ENCODE data around the gene SLC7A1. TPM values are rescaled to one million over a fixed set of nuclear protein-coding genes. Genes with fewer than 3 reads are reported as not detected.

The SLC7A1 gene
- total RNA-seq, 4 donors from 2014 or later = 26.8 to 44.2 (median 37.5) TPM

DNA sequence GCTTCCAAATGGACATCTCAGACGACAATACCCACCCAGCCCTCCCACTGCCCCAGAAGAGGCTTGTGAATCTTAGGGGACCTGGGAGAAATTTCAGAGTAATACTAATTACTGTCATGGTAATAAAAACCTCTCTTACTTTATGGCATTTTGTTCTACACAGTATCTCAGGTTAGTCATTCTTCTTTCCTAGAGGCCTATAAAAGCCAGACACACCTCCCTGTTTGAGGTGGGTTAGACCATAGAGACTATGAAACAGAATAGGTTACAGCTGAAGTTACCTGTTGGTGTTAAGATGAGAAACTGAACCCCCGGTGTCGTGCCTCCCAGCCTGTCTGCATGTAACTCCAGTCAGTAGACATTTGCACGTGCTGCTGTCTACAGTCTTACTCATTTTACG lies 113.9 kb downstream of the SLC7A1 start:
- TF ChIP-seq, protein P1, sequence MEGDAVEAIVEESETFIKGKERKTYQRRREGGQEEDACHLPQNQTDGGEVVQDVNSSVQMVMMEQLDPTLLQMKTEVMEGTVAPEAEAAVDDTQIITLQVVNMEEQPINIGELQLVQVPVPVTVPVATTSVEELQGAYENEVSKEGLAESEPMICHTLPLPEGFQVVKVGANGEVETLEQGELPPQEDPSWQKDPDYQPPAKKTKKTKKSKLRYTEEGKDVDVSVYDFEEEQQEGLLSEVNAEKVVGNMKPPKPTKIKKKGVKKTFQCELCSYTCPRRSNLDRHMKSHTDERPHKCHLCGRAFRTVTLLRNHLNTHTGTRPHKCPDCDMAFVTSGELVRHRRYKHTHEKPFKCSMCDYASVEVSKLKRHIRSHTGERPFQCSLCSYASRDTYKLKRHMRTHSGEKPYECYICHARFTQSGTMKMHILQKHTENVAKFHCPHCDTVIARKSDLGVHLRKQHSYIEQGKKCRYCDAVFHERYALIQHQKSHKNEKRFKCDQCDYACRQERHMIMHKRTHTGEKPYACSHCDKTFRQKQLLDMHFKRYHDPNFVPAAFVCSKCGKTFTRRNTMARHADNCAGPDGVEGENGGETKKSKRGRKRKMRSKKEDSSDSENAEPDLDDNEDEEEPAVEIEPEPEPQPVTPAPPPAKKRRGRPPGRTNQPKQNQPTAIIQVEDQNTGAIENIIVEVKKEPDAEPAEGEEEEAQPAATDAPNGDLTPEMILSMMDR (IDR thresholded peaks at IDR 0.05) = no peak
- no peak for TF ChIP-seq POLR2A (IDR thresholded peaks at IDR 0.05)
- DNase-seq = no peak
- H3K27ac ChIP-seq = no peak overlapping the region
- no peak overlapping the region for H3K4me3 ChIP-seq
- H3K27me3 ChIP-seq = no peaks in the 10 kb centered on the region
- H3K36me3 ChIP-seq = no peaks in the 10 kb centered on the region
- no peaks in the 10 kb centered on the region for H3K9me3 ChIP-seq
- no peaks in the 10 kb centered on the region for H3K4me1 ChIP-seq

DNA sequence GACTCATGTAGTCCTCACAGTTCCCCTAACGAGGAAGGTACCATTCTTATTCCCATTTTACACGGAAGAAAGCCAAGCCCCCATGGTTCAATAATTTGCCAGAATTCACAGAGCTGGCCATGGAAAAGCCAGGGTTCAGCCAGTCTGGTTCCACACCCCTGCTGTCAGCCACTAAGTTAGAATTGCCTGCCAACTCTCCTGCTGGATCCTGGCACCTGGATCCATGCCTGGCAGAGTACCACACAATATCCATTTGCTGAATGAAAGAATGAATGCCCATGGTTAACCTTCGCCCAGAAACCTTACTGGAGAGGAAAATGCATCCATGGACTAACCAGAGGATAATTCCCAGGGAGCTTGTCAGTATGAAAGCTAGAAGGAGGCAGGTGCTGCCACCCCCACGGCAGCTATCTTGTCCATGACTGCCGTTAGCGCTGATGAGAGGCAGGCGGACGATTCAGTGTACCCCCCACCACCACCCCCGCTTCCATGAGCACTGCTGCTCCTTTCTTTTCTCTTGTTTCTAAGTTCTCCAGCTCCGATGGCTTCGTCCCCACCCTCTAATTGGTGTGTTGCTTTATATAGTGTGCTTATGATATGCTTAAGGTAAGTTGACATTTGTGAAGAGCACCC lies 114.5 kb downstream of the SLC7A1 start:
- no peaks in the 10 kb centered on the region for H3K9me3 ChIP-seq
- no peaks in the 10 kb centered on the region for H3K36me3 ChIP-seq
- no peak overlapping the region for H3K27ac ChIP-seq
- no peaks in the 10 kb centered on the region for H3K4me1 ChIP-seq
- no peaks in the 10 kb centered on the region for H3K27me3 ChIP-seq
- H3K4me3 ChIP-seq = no peak overlapping the region
- TF ChIP-seq, protein P1 (IDR thresholded peaks at IDR 0.05) = no peak
- TF ChIP-seq POLR2A (IDR thresholded peaks at IDR 0.05) = no peak
- no peak for DNase-seq

DNA sequence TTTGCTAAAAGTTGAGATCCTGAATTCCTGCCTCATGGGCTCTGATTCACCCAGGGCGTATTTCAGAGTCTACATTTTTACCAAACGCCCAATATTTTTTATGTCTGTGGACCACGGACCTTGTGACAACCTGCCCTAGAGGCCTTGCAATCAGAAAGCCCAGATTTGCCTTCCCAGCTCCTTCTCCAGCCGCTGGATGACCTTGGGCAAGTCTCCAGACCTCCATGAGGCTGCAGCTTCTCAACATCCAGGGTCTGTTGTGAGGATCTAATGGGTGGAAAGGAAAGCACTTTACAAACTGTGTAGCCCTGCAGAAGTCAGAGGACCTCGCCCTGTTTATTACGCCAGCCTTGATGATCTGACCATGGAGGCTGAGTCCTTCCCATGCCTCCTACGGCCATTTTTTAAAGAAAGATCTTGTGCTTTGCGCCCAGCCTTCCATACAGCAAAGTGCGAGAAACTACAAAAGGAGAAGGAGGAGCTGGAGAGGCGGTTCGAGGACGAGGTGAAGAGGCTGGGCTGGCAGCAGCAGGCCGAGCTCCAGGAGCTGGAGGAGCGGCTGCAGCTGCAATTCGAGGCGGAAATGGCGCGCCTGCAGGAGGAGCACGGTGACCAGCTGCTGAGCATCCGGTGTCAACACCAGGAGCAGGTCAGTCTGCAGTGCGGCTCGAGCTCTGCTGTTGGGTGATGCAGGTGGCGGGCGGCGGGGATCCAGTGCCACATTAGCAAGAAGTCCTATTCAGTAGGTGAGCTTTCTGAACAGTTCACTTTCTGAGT lies 115.6 kb downstream of the SLC7A1 start:
- Histone ChIP-seq H3K4me3 (no peak overlapping the region), H3K36me3 (no peaks in the 10 kb centered on the region), H3K27ac (no peak overlapping the region), H3K4me1 (no peaks in the 10 kb centered on the region), H3K27me3 (no peaks in the 10 kb centered on the region), H3K9me3 (no peaks in the 10 kb centered on the region)
- TF ChIP-seq, protein P1 (IDR thresholded peaks at IDR 0.05) = no peak
- TF ChIP-seq POLR2A (IDR thresholded peaks at IDR 0.05) = no peak
- DNase-seq = no peak

DNA sequence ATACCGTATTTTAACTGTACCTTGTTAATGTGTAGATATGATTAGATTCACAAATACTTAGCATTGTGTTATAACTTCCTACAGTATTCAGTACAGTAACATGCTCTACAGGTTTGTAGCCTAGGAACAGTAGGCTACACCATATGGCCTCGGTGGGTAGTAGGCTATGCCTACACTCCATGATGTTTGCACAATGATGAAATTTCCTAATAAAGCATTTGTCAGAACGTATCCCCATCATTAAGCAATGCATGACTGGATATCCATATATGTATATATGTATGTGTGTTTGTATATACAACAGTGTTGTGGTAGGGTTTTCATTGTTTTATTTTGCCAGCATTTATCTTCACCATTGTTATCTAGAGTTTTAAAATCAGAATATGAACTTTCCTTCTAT lies 119.4 kb downstream of the SLC7A1 start:
- DNase-seq = no peak
- TF ChIP-seq, protein P1 (IDR thresholded peaks at IDR 0.05) = no peak
- no peak for TF ChIP-seq POLR2A (IDR thresholded peaks at IDR 0.05)
- no peaks in the 10 kb centered on the region for H3K4me1 ChIP-seq

DNA sequence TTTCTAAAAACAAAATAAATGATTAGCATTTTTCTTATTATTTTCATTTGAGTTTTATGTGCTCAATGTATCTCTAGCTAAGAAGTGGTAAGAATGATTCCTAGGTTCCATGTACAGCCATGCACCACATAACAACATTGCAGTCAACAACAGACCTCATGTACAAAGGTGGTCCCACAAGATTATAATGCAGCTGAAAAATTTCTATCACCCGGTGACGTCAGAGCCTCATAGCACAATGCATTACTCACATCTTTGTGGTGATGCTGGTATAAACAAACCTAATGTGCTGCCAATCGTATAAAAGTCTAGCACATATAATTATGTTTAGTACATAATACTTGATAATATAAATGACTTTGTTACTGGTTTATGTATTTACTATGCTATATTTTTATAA lies 120.5 kb downstream of the SLC7A1 start:
- no peaks in the 10 kb centered on the region for H3K4me1 ChIP-seq
- H3K4me3 ChIP-seq = no peak overlapping the region
- no peaks in the 10 kb centered on the region for H3K9me3 ChIP-seq
- H3K36me3 ChIP-seq = no peaks in the 10 kb centered on the region
- H3K27ac ChIP-seq = no peak overlapping the region
- TF ChIP-seq, protein P1 (IDR thresholded peaks at IDR 0.05) = no peak
- TF ChIP-seq POLR2A (IDR thresholded peaks at IDR 0.05) = no peak
- no peaks in the 10 kb centered on the region for H3K27me3 ChIP-seq
- no peak for DNase-seq

More for the DNA sequence above, 119.4 kb downstream of the SLC7A1 start:
- Histone ChIP-seq H3K36me3 (no peaks in the 10 kb centered on the region), H3K4me3 (no peak overlapping the region), H3K27ac (no peak overlapping the region), H3K9me3 (no peaks in the 10 kb centered on the region), H3K27me3 (no peaks in the 10 kb centered on the region)
